H1 (cell line): ENCODE measurements around the gene LCN15.
"Not testable (repeated sequence)": the region's sequence is repeated elsewhere in the genome, so short reads cannot be mapped to it uniquely, and the experiment has no call there.

Experiments
- ASH2L ChIP-seq: fragments of 200-600, 300-600 bp; sonication (generic); IDR thresholded peaks from one replicate; pipeline ENCODE4 v1.7.1; 2017; ENCODE audit warnings: low read length
- CBX5 ChIP-seq: fragments of 300-800, 300-1000 bp; sonication (generic); IDR thresholded peaks from 2 replicates; pipeline ENCODE4 v1.7.1; 2016; ENCODE audit warnings: antibody characterized with exemption, low read length, low read depth
- CTCF ChIP-seq, 3 experiments: IDR thresholded peaks; 1 replicate in 2 of 3; 2 replicates in 1 of 3; pipeline versions ENCODE4 v1.5.1 to v1.6.1; 2011; ENCODE audit warnings: low read length in 3 of 3, mild to moderate bottlenecking in 3 of 3, inconsistent platforms in 2 of 3, low read depth in 1 of 3, moderate library complexity in 1 of 3; ENCODE audit not compliant: insufficient read depth in 1 of 3; ENCODE audit errors: control extremely low read depth in 1 of 3
- EZH2 ChIP-seq: fragments of 200-600 bp; sonication (generic); IDR thresholded peaks from 2 replicates; pipeline ENCODE4 v1.7.1; 2012; ENCODE audit warnings: low read depth, mild to moderate bottlenecking, moderate library complexity, low read length, inconsistent platforms; ENCODE audit not compliant: severe bottlenecking
- GABPA ChIP-seq: IDR thresholded peaks from 2 replicates; pipeline ENCODE4 v1.6.1; 2011; ENCODE audit warnings: mild to moderate bottlenecking, low read length, moderate library complexity, borderline replicate concordance; ENCODE audit not compliant: insufficient read depth
- HDAC6 ChIP-seq: IDR thresholded peaks from one replicate; pipeline ENCODE4 v1.7.1; 2012; ENCODE audit warnings: low read depth, mild to moderate bottlenecking, inconsistent platforms, low read length, moderate library complexity
- KDM1A ChIP-seq: fragments of 200-600, 300-600 bp; sonication (generic); IDR thresholded peaks from 2 replicates; pipeline ENCODE4 v1.7.1; 2016; ENCODE audit warnings: mild to moderate bottlenecking, low read length, borderline replicate concordance
- POU5F1 ChIP-seq: IDR thresholded peaks from 2 replicates; pipeline ENCODE4 v1.6.1; 2011; ENCODE audit warnings: low read depth, mild to moderate bottlenecking, low read length, moderate library complexity
- RXRA ChIP-seq: IDR thresholded peaks from 2 replicates; pipeline ENCODE4 v1.6.1; 2011; ENCODE audit warnings: low read depth, mild to moderate bottlenecking, low read length, moderate library complexity; ENCODE audit not compliant: insufficient read depth
- SP1 ChIP-seq: IDR thresholded peaks from 2 replicates; pipeline ENCODE4 v1.6.1; 2011; ENCODE audit warnings: low read depth, low read length
- TCF12 ChIP-seq: IDR thresholded peaks from 2 replicates; pipeline ENCODE4 v1.6.1; 2011; ENCODE audit warnings: low read depth, mild to moderate bottlenecking, low read length
- TF ChIP-seq, protein P1 (sequence below): IDR thresholded peaks from 2 replicates; pipeline ENCODE4 v1.6.1; 2012; ENCODE audit warnings: inconsistent platforms

DNA sequence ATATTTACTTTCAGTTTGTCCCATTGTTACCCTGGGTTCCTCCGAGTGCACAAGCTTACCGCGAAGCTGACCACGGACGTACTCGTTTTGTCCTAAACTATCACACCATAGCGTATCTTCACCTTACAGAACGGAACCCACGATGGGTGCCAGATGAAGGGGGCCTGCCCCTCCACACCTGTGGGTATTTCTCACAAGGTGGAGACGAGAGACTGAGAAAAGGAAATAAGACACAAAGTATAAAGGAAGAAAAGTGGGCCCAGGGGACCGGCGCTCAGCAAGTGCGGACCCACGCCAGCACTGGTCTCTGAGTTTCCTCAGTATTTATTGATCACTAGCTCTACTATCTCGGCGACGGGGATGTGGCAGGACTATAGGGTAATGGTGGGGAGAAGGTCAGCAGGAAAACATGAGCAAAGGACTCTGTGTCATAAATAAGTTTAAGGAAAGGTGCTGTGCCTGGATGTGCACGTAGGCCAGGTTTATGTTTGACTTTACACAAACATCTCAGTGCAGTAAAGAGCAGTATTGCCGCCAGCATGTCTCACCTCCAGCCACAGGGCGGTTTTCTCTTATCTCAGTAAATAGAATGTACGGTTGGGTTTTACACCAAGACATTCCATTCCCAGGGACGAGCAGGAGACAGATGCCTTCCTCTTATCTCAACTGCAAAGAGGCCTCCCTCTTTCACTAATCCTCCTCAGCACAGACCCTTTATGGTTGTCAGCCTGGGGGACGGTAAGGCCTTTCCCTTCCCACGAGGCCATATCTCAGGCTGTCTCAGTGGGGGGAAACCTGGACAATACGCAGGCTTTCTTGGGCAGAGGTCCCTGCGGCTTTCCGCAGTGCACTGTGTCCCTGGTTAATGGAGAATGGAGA lies 24.6 kb upstream of the LCN15 start:
- not testable (repeated sequence) for TF ChIP-seq TCF12; ASH2L; KDM1A; CBX5; GABPA; EZH2; HDAC6; SP1; RXRA; CTCF (IDR thresholded peaks at IDR 0.05; ENCODE audit: control extremely low read depth in 1 of 3, insufficient read depth in 1 of 3, low read depth in 1 of 3, low read length in 3 of 3); POU5F1
- TF ChIP-seq, protein P1, sequence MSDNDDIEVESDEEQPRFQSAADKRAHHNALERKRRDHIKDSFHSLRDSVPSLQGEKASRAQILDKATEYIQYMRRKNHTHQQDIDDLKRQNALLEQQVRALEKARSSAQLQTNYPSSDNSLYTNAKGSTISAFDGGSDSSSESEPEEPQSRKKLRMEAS: not testable (repeated sequence)
